GM18526 (cell line): ENCODE measurements around the gene CTIF.

Experiments used
- POLR2A ChIP-seq: IDR thresholded peaks from 3 replicates; pipeline ENCODE4 v1.6.1; 2011; ENCODE audit not compliant: insufficient read length; ENCODE audit errors: extremely low read depth

Gene CTIF

DNA sequence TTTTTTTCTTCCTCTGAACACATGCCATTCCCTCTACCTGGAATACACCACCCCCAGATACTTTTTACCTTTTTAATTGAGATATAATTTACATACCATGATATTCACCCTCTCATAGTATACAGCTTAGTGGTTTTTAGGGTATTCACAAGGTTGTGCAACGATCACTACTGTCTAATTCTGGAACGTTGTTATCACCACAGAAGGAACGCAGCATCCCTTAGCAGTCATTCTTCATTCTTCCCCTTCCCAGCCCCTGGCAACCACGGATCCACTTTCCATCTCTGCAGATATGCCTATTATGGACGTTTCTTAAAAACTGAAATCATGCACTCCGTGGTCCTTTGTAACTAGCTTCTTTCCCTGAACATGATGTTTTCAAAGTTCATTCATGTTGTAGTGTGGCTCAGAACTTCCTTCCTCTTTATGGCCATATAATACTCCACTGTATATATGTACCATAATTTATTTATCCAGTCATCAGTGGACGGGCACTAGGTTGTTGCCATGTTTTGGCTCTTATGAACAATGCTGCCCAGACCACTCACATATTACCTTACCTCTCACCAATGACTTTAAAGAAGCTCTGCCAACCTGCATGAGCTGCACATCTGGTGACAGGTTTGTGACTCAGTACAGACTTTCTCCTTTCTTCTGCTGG lies 168.9 kb downstream of the CTIF start:
- no peak for TF ChIP-seq POLR2A

DNA sequence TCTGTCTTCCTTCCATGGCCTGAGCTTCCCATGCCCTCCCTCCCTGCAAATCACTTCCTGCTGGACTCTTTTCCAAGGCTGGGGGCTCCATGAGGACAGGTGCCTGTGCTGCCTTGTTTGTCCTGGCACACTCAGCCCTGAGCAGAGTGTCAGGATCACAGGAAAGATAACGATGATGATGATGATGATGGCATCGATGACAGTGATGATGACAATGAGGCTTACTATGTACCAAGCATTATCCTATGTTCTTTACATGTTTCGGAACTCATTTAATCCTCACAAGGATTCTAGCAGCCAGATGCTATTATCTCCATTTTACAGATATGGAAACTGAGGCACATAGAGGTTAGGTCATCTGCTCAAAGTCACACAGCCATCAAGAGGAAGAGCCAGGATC lies 170.0 kb downstream of the CTIF start:
- TF ChIP-seq POLR2A = no peak

DNA sequence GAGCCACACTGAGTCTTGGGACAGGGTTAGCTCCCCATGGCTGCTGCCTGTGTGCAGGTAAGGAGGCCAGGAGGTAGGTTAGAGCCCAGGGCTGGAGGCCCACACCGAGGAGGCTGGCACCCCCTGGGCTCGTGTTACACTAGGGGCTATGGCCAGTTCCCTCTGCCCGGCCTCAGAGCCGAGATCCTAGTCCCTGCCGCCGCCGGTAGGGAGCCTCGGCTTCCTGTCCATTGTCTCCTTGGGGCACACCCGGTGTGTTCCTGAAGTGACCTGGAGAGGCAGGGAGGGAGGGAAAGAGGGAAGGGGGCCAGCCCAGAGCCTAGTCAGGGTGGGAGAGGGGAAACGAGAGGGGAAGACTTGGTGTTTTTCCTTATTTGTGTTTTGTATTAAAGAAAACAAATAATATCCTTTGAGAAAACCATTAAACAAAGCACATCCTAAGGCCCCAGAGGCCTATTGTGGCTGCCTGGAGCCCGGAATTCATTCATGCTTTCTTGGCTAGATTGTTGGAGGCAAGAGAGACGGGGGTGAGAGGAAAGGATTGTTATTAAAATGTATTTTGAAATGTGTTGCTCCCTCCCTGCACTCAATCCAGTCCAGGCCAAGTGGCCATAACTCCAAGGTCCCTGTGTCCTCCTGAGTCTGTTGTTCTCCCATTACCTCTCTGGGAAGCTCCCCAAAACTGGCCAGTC lies 170.7 kb downstream of the CTIF start:
- TF ChIP-seq POLR2A = no peak

DNA sequence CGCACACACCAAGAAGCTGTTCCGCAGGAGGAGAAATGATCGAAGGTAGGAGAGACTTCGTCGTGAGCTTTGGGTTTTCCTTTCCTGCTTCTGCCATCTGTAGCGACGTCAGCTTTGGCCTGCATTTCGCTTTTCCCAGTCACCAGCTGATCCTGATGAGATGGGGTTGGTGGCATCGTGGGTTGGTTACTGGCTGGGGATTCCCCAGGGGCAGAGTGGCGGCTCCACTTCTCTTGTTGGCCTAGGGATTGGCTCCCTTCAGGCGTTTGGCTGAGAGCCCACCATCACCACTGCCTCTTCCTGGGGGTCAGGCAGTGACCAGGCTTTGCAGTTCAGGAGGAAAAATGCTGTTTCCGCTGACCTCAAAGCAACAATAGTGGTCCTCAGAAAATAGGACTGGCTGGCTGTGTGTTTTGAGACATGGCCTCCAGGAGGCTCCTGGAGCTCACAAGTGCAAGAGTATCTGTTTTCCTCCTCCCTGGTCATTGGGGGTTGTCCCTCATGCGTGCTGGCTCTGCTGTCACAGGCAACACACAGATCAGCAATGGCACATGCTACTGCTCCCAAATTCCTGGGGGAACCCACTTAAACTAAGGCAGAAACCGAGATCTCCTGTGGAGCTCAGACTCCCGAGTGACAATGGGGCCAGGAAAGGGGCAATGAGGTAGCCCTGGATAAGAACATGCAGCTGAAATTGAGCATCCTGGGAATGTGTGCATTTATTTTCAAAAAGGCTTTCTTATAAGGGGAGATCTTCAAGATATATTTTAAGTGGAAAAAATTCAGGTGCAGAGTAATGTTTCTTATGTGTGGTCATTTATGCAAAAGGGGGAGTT lies 173.0 kb downstream of the CTIF start:
- no peak for TF ChIP-seq POLR2A

DNA sequence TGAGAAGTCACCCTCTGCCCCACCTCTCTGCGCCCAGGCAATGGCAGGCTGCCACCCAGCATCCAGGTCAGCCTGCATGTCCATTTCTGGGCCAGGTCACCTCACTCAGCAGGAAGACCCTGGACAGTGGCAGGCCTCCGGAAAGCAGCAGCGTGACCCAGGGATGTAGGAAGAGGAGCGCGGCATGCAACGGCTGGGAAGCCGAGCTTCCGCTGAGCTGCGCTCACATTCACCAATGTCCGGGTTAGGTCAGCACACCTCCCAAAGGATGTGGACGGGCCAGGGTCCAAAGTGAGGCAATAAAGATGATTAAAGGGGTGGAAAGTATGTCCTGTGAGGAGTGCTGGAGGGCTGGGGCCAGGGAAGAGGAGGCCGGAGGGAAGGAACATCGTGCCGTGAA lies 174.5 kb downstream of the CTIF start:
- TF ChIP-seq POLR2A = no peak

DNA sequence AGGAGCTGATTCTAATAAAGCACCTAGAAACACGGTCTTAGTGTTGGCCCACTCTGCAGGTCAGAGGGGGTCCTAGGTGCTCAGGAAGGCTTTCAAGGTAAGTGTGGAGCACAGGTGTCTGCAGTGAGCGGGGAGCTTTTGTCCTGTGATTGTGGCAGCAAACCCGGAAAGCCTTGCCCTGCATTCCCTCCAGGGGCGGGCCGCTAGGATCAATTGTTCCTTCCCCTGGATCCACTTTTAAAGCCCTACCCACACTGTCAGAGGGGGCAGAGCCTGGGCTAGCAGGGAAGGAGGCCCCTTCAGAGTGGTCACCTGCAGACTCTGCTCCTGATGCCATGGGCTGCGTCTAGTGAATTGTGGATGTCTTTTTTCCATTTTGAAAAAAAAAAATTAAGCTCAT lies 176.0 kb downstream of the CTIF start:
- TF ChIP-seq POLR2A = no peak

DNA sequence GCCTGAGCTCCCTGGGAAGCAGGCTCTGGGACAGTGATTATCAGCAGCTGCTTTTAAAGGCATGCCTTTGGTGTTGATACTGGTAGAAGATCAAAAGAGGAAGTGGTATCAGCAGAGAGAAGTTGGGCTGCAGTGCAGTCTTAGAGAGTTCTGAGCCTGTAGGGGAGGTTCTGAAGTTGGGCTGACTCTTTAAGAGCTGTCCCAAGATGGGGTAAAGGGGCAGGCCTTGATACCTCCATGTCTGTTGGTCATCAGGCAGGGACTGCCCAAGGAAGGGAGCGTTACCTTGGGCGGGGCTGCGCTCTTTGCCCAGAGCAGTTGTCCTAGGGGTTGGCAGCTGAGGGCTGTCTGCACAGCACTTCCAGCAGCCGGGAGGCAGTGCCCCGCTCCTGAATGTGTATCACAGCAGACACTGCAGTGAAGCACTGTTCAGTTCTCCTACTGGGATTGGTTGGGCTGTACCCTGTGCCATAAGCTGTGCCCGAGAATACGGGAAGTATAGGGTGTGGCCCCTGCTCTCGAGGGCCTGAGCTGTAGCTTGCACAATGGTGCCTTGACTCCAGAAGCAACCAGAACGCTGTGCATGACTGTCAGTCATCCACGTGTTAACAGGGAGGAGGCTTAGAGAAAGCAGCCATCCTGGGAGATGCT lies 177.0 kb downstream of the CTIF start:
- TF ChIP-seq POLR2A = no peak

DNA sequence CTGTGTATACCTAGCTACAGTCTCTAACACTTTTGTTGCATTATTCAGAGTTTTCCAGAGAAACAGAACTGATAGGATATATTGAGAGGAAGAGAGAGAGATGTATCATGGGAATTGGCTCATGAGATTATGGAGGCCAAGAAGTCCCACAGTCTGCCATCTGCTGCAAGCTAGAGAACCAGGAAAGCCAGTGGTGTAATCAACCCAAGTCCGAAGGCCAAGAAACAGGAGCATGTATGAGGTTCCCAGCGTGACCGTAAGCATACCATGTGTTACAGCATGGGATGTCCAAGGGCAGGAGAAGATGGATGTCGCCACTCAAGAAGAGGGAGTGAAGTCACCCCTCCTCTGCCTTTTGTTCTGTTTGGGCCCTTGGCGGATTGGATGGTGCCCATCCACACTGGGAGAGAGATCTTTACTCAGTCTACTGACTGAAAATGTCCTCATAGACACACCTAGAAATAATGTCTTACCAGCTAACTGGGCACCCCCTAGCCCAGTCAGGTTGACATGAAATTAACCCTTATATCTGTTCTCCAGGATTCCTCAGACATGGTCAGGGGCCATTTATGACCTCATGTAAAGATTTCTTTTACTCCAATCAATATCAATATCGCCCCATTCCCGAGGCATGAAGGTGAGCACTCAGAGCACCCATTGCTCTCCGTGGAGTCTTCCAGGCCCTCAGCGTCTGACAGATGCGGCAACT lies 179.6 kb downstream of the CTIF start:
- no peak for TF ChIP-seq POLR2A

DNA sequence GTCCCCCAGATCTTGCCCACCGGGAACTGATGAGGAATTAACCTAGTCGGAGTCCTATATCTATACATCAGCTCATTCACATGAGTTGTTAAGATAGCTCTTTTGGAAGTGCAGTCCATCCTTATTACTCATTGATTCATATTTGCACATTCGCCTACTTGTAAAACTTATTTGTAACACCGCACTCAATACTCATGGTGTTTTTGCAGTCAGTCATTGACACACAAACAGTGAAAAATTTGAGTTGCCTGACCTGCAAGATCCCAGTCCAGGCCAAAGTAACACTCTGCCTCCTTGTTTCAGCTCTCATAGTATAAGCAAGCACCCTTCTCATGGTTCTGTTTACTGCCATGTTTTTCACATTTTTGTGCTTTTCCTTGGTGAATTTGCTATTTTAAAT lies 180.6 kb downstream of the CTIF start:
- no peak for TF ChIP-seq POLR2A

DNA sequence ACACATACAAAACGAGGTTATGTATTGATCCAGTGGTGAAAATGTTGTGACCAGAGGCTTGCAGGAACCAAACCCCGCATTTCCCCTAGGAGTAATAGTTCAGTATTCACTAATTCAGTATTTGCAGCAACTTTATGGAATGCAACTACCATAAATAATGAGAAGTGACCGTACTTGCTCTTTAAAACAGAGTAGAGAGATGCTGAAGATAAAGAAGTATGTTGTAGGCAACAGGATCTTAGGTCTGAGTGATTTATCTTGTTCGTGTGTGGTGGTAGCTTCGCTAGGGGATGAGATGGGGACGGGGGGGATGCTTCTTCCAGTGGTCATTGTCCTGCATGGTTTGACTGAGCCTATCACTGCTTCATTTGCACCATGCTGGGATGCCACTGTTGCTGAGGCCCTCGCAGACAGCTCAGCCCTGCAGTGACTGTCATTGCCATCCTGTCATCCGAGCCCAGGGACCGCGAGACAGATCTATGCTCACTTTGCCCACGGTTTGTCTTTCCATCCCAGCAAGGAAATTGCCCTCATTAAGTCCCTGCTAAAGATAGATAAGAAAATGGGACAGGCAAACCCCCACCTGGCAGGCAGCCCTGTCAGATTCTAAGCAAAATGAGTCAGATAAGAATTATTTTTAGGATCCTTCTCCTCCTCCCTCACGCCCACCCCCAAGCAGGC lies 181.3 kb downstream of the CTIF start:
- no peak for TF ChIP-seq POLR2A

DNA sequence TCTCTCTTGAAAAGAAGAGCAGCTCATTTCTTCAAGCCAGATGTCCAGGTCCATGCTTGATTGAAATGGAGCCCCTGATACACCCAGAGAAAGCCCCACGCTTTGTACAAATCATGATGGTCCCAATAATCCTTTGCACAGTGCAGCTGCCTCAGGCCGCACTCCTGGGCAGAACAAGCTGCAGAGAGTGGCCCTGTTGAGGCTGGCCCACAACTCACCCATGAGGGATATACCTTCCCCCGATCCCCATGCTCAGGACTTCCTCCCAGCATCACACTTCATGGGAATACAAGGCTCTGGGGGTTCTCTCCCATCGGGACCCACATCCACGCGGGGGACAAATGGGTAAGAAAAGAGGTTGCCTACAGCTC lies 181.8 kb downstream of the CTIF start:
- no peak for TF ChIP-seq POLR2A

DNA sequence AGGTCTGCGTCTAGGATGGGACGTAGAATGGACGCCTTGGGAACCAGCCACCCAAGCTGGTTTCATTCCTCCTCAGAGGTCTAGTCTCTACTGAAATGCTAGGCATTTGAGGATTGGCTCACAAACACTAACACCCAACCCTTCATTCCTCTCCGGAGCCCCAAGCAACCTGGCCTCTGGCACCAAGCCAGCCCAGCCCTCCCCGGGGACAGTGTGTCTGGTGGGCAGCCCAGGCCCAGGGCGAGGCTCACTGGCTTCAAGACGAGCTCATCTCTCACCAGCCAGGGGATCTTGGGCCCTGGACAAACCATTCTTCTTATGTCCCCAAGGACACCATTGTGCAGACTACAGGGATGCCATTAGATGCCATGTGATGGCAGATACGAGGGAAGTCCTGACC lies 182.5 kb downstream of the CTIF start:
- TF ChIP-seq POLR2A = no peak

DNA sequence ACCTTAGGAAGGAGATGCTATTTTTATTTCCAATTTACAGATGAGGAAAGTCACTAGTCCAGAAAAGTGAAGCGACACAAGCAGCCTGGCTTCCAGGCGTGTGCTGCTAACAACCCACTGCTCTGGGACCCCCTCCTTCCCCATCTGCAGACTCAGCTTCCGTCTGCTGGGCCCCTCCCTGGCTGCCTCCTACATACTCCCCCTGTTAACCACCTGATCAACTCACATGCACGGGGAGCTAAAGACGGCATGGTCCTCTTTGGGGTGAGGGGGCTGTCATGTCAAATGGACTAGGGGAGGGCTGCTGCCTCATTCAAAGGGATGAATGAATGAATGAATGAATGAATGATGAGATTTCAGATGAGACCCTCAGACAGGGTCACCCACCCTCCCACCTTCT lies 184.2 kb downstream of the CTIF start:
- TF ChIP-seq POLR2A = no peak

DNA sequence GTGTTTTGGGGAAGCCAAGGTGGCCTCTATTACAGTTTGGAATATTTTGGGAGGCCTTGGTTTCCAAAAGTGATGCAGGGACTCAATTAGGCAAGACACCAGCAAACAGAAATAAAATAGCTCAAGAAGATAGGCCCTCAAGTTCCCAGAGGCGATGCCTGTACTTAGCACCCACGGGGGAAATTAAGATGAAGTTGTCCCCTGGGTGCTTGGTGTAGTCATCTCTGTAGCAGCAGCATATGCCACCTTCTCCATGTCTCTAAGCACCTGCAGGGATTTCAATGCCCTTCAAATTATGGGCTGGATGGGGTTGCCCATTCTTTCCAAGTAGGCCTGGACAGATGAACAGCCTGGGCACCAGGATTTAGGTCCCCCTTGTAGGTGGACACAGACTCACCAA lies 185.0 kb downstream of the CTIF start:
- no peak for TF ChIP-seq POLR2A

DNA sequence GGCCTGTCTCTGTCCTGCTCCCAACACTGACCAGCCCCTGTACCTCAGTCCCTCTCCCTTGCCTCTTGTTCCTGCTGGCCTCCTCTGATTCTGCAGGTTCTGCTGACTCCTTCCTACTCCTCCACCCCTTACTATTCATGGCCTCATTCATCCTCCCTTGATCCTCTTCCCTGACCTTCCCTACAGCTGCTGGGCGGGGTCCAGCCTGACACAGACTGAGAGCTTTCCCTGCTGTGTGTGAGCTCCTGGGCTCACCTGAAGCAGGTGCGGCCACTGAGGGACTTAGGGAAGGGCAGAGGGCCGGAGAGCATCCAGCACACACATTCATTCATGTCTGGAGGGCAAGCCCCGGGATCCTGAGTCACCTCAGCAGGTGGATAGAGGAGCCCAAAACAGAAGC lies 185.6 kb downstream of the CTIF start:
- TF ChIP-seq POLR2A = no peak
